HUDEP-2 (cell line): Measurements from ENCODE around the gene MAGEA6.
"Not testable (repeated sequence)": the region's sequence is repeated elsewhere in the genome, so short reads cannot be mapped to it uniquely, and the experiment has no call there.

Experiments
- DNase-seq, 76 experiments: peaks; one replicate each; lab custom pipeline; 2025; ENCODE audit not compliant: unreplicated experiment in 76 of 76; lab: John Stamatoyannopoulos, UW

Gene MAGEA6

GRCh38 chrX:152769549-152770289, at the start of gene MAGEA6:
TSS of gene MAGEA6 (minus strand) at chrX:152769689. CDS start at chrX:152767650, 2,039 bp downstream.
- not testable (repeated sequence) for DNase-seq

GRCh38 chrX:152819266-152819665, 49.8 kb upstream of the MAGEA6 start:
- no peak for DNase-seq

GRCh38 chrX:152818356-152818755, 48.9 kb upstream of the MAGEA6 start:
- DNase-seq = no peak

- peak in 38 of 76 experiments; percentile 0 to 52 (median 6) for DNase-seq
These were observed 47.7 kb upstream of the MAGEA6 start for GRCh38 chrX:152817078-152817764.

- no peak for DNase-seq
These were observed 44.6 kb upstream of the MAGEA6 start for GRCh38 chrX:152814048-152814447.

- no peak for DNase-seq
These were observed 43.7 kb upstream of the MAGEA6 start for GRCh38 chrX:152813206-152813605.

- DNase-seq = no peak
These were observed 40.9 kb upstream of the MAGEA6 start for GRCh38 chrX:152810403-152810802.

GRCh38 chrX:152806035-152806434, 36.5 kb upstream of the MAGEA6 start:
- no peak for DNase-seq

- DNase-seq = no peak
These were observed 29.5 kb upstream of the MAGEA6 start for GRCh38 chrX:152798945-152799344.

- DNase-seq = not testable (repeated sequence)
These were observed 17.6 kb upstream of the MAGEA6 start for GRCh38 chrX:152787062-152787461.

GRCh38 chrX:152766562-152766961, 2.9 kb downstream of the MAGEA6 start:
- not testable (repeated sequence) for DNase-seq

GRCh38 chrX:152761582-152761981, 7.9 kb downstream of the MAGEA6 start:
- not testable (repeated sequence) for DNase-seq

- DNase-seq = not testable (repeated sequence)
These were observed 9.9 kb downstream of the MAGEA6 start for GRCh38 chrX:152759544-152759943.

- DNase-seq = not testable (repeated sequence)
These were observed 10.6 kb downstream of the MAGEA6 start, which contains the start of gene CSAG3 for GRCh38 chrX:152758918-152759317. TSS of gene CSAG3 (plus strand) at chrX:152759218.

- not testable (repeated sequence) for DNase-seq
These were observed 14.6 kb downstream of the MAGEA6 start for GRCh38 chrX:152754871-152755270.

GRCh38 chrX:152753686-152754650, 15.5 kb downstream of the MAGEA6 start, which contains the start of gene MAGEA2:
TSS of gene MAGEA2 (minus strand) at chrX:152753842. CDS start at chrX:152751363, 2,479 bp downstream.
- not testable (repeated sequence) for DNase-seq

GRCh38 chrX:152738560-152738959, 30.9 kb downstream of the MAGEA6 start:
- no peak for DNase-seq

- not testable (repeated sequence) for DNase-seq
These were observed 33.0 kb downstream of the MAGEA6 start for GRCh38 chrX:152736528-152736927.

GRCh38 chrX:152735860-152736511, 33.5 kb downstream of the MAGEA6 start:
- no peak for DNase-seq

GRCh38 chrX:152735101-152735500, 34.4 kb downstream of the MAGEA6 start:
- DNase-seq = no peak
